ENCODE data around the gene ZRANB3. TPM values are rescaled to one million over a fixed set of nuclear protein-coding genes. Genes with fewer than 3 reads are reported as not detected.

ZRANB3 gene
- total and polyA plus RNA-seq, 2 donors (not counting 3 experiments of a cell fraction or from before 2014, with no cell fraction given): 2.2 to 6.0 TPM

GRCh38 chr2:135475128-135475527, 55.9 kb downstream of the ZRANB3 start:
- Histone ChIP-seq H3K4me2 (ENCODE audit: insufficient read depth, low read length) (no peak overlapping the region), H3K4me1 (ENCODE audit: control insufficient read depth, extremely low read depth, insufficient read depth, low read length) (no peaks in the 10 kb centered on the region), H2AFZ (ENCODE audit: low read depth, low read length) (no peak overlapping the region), H3K4me3 (replicated peaks in 1 of 3; ENCODE audit: insufficient read depth in 1 of 3, low read depth in 1 of 3, low read length in 3 of 3) (no peak overlapping the region), H3K9ac (replicated peaks; ENCODE audit: extremely low read depth, insufficient read depth, low read length) (no peak overlapping the region), H3K36me3 (ENCODE audit: control insufficient read depth in 2 of 2, extremely low read depth in 1 of 2, insufficient read depth in 2 of 2, low read length in 2 of 2) (no peaks in the 10 kb centered on the region), H3K9me1 (replicated peaks; ENCODE audit: control insufficient read depth, extremely low read depth, insufficient read depth, low read length) (no peaks in the 10 kb centered on the region), H4K20me1 (replicated peaks; ENCODE audit: control insufficient read depth, extremely low read depth, insufficient read depth, low read length) (no peaks in the 10 kb centered on the region), H3K9me3 (replicated peaks; ENCODE audit: control insufficient read depth, insufficient read depth, low read length) (no peaks in the 10 kb centered on the region), H3K27me3 (ENCODE audit: control insufficient read depth in 2 of 2, insufficient read depth in 2 of 2, low read length in 2 of 2) (no peaks in the 10 kb centered on the region), H3K27ac (ENCODE audit: insufficient read depth, low read depth, low read length) (no peak overlapping the region), H3K79me2 (ENCODE audit: control insufficient read depth, insufficient read depth, low read length) (no peaks in the 10 kb centered on the region)
- TF ChIP-seq POLR2AphosphoS5 (IDR thresholded peaks at IDR 0.05; ENCODE audit: insufficient read depth, low read depth, low read length) (no peak), POLR2A (IDR thresholded peaks at IDR 0.05; ENCODE audit: low read depth, low read length) (no peak), MAX (IDR thresholded peaks at IDR 0.05; ENCODE audit: insufficient read depth, insufficient read length) (no peak), MYC (IDR thresholded peaks at IDR 0.05; ENCODE audit: low read depth, low read length) (no peak), GATA2 (IDR thresholded peaks at IDR 0.05; ENCODE audit: insufficient read depth, insufficient read length, low read depth, low read length) (no peak), EZH2 (IDR thresholded peaks at IDR 0.05; ENCODE audit: borderline replicate concordance, low read depth, low read length, severe bottlenecking) (no peak), FOS (IDR thresholded peaks at IDR 0.05; ENCODE audit: borderline replicate concordance, insufficient read depth, low read length) (no peak), CTCF (IDR thresholded peaks at IDR 0.05; ENCODE audit: extremely low read depth in 1 of 2, insufficient read depth in 1 of 2, low read depth in 1 of 2, low read length in 2 of 2) (no peak), JUN (IDR thresholded peaks at IDR 0.05; ENCODE audit: borderline replicate concordance, insufficient read depth, insufficient read length, low read depth) (no peak)
- CTCF ChIA-PET: interaction anchor here (3.3 to 3.4 kb wide), 3 partner anchors 13 to 235 kb away, joined by 31 to 248 read pairs (median 58); no protein-coding TSS in a partner anchor
- DNase-seq (ENCODE audit: low read depth, low spot score) (no peak), FAIRE-seq (no peak)
- intact Hi-C loops (cut with micrococcal nuclease) (no loop called here), dilution Hi-C loops (cut with MboI; ENCODE audit: extremely low pct_ligation_motif_present, low sequenced_read_pairs) (no loop called here)
- POLR2A ChIA-PET: no interaction called here
- no TSS peak for BruUV-seq (replicated peaks)

Measured in endothelial cell of umbilical vein (primary cell).